Keratinocyte (primary cell): ENCODE results near the gene SLC22A24. TPM values are rescaled to one million over a fixed set of nuclear protein-coding genes. Genes with fewer than 3 reads are reported as not detected.

Source experiments
- DNase-seq: peaks from one replicate; pipeline ENCODE4 v3.0.0-alpha.2; 2011; ENCODE audit warnings: low read depth, missing footprints, low spot score
- FAIRE-seq: peaks from 2 replicates; lab custom pipeline; 2011; peaks lifted over from hg19 to GRCh38; lab: Jason Lieb, UNC
- H2AFZ ChIP-seq: 2 replicates; pipeline ENCODE4 v1.6.0; 2012; ENCODE audit warnings: low read length, control low read depth, inconsistent platforms; ENCODE audit not compliant: control insufficient read depth
- H3K27ac ChIP-seq: 2 replicates; pipeline ENCODE4 v1.5.1; 2011; ENCODE audit warnings: low read length; ENCODE audit not compliant: control insufficient read depth, insufficient read depth
- H3K27me3 ChIP-seq: 3 replicates; pipeline ENCODE4 v1.6.0; 2011; ENCODE audit warnings: low read length; ENCODE audit not compliant: control insufficient read depth, insufficient read depth; ENCODE audit errors: extremely low read depth
- H3K36me3 ChIP-seq, 2 experiments: 2 replicates in 1 of 2; 3 replicates in 1 of 2; pipeline ENCODE4 v1.5.1; 2011; ENCODE audit warnings: low read length in 2 of 2, mild to moderate bottlenecking in 1 of 2; ENCODE audit not compliant: control insufficient read depth in 2 of 2, insufficient read depth in 2 of 2; ENCODE audit errors: extremely low read depth in 1 of 2
- H3K4me1 ChIP-seq: 3 replicates; pipeline ENCODE4 v1.5.1; 2011; ENCODE audit warnings: low read length; ENCODE audit not compliant: control insufficient read depth, insufficient read depth; ENCODE audit errors: extremely low read depth
- H3K4me2 ChIP-seq: 3 replicates; pipeline ENCODE4 v1.6.0; 2011; ENCODE audit warnings: low read depth, low read length; ENCODE audit not compliant: control insufficient read depth, insufficient read depth; ENCODE audit errors: extremely low read depth
- H3K4me3 ChIP-seq, 3 experiments: fragments of 200-600 bp in 1 of 3; sonication (generic) in 1 of 3; 2 replicates in 2 of 3; 3 replicates in 1 of 3; pipeline ENCODE4 v1.5.1; 2011 to 2016; ENCODE audit warnings: low read length in 3 of 3, mild to moderate bottlenecking in 3 of 3, control low read depth in 2 of 3, inconsistent platforms in 1 of 3, low read depth in 1 of 3, mixed read lengths in 1 of 3, mixed run types in 1 of 3, moderate library complexity in 1 of 3; ENCODE audit not compliant: control insufficient read depth in 2 of 3, insufficient read depth in 2 of 3; ENCODE audit errors: extremely low read depth in 1 of 3
- H3K79me2 ChIP-seq: 2 replicates; pipeline ENCODE4 v1.6.0; 2012; ENCODE audit warnings: low read length; ENCODE audit not compliant: control insufficient read depth, insufficient read depth
- H3K9ac ChIP-seq: 3 replicates; pipeline ENCODE4 v1.6.0; 2011; ENCODE audit warnings: low read length; ENCODE audit not compliant: control insufficient read depth, insufficient read depth; ENCODE audit errors: extremely low read depth
- H3K9me1 ChIP-seq: 3 replicates; pipeline ENCODE4 v1.6.0; 2011; ENCODE audit warnings: low read length; ENCODE audit not compliant: control insufficient read depth, insufficient read depth; ENCODE audit errors: extremely low read depth
- H3K9me3 ChIP-seq: 2 replicates; pipeline ENCODE4 v1.5.1; 2012; ENCODE audit warnings: low read depth, low read length; ENCODE audit not compliant: control insufficient read depth
- H4K20me1 ChIP-seq: 3 replicates; pipeline ENCODE4 v1.6.0; 2011; ENCODE audit warnings: low read length; ENCODE audit not compliant: control insufficient read depth, insufficient read depth; ENCODE audit errors: extremely low read depth
- EZH2 ChIP-seq: IDR thresholded peaks from one replicate; pipeline ENCODE4 v1.6.1; 2012; ENCODE audit warnings: inconsistent platforms, mild to moderate bottlenecking, low read length, moderate library complexity
- dilution Hi-C: fragments of 300-500 bp; cut with MboI; formaldehyde crosslinking; loops from one replicate; pipeline ENCODE4 v1.7.0; 2020; ENCODE audit warnings: low sequenced_read_pairs; ENCODE audit not compliant: extremely low pct_ligation_motif_present
- polyA minus RNA-seq, 3 experiments: library from RNA; depleted of rRNA, polyadenylated mRNA; stranded (reverse); fragments of >200 nt; gene quantifications; 1 replicate in 1 of 3; 2 replicates in 1 of 3; 3 replicates in 1 of 3; pipeline ENCODE4 v1.2.3, GENCODE V29; 2011
- polyA plus RNA-seq, 5 experiments: library from polyadenylated mRNA; depleted of rRNA in 3 of 5; stranded (reverse) in 3 of 5; stranded (forward) in 1 of 5; unstranded in 1 of 5; fragments of >200 nt; gene quantifications; 1 replicate in 1 of 5; 2 replicates in 3 of 5; 3 replicates in 1 of 5; pipeline versions ENCODE4 v1.2.1 to v1.2.3, GENCODE V29; 2011 to 2012; ENCODE audit warnings: missing spikeins in 2 of 5, low read depth in 1 of 5, low replicate concordance in 1 of 5
- TF ChIP-seq, protein P1 (sequence below), 3 experiments: IDR thresholded peaks in 1 of 3; conservative IDR thresholded peaks in 1 of 3; optimal IDR thresholded peaks in 1 of 3; 2 replicates in 2 of 3; 3 replicates in 1 of 3; pipeline versions ENCODE3 to v1.5.1; 2011; ENCODE audit warnings: low read length in 3 of 3, mild to moderate bottlenecking in 3 of 3, moderate library complexity in 2 of 3, control low read depth in 1 of 3, inconsistent platforms in 1 of 3; ENCODE audit not compliant: insufficient read depth in 2 of 3; ENCODE audit errors: extremely low read depth in 1 of 3

The SLC22A24 gene
- polyA plus RNA-seq (not detected in 3 replicates), polyA minus RNA-seq (not detected in 3 replicates)
- polyA plus RNA-seq (2011; ENCODE audit: low read depth) = not detected
- polyA plus RNA-seq (2011; cell fraction: cytosol; rRNA removed) = not detected in 2 replicates
- not detected in 2 replicates for polyA plus RNA-seq (2011; cell fraction: nucleus; rRNA removed)
- polyA plus RNA-seq (2012; ENCODE audit: low replicate concordance) = not detected in 2 replicates
- polyA minus RNA-seq (2011; cell fraction: cytosol; rRNA and poly(A)+ RNA removed) = not detected
- not detected in 2 replicates for polyA minus RNA-seq (2011; cell fraction: nucleus; rRNA and poly(A)+ RNA removed)

- no peaks in the 10 kb centered on the region for H3K4me1 ChIP-seq
- H3K4me2 ChIP-seq = no peak within 1 kb of the TSS
- H3K36me3 ChIP-seq = no peaks in the 10 kb centered on the region
- FAIRE-seq = no peak
- no peak within 1 kb of the TSS for H3K9ac ChIP-seq
- no peaks in the 10 kb centered on the region for H4K20me1 ChIP-seq
- H3K9me3 ChIP-seq = no peaks in the 10 kb centered on the region
- H3K9me1 ChIP-seq = no peaks in the 10 kb centered on the region
- no peak for DNase-seq
- H3K27ac ChIP-seq = no peak within 1 kb of the TSS
- dilution Hi-C loops = no loop called here
- H3K79me2 ChIP-seq = no peaks in the 10 kb centered on the region
- H3K27me3 ChIP-seq = no peaks in the 10 kb centered on the region
- H2AFZ ChIP-seq = no peak within 1 kb of the TSS
- H3K4me3 ChIP-seq = no peak within 1 kb of the TSS
- no peak for TF ChIP-seq EZH2
- TF ChIP-seq, protein P1, sequence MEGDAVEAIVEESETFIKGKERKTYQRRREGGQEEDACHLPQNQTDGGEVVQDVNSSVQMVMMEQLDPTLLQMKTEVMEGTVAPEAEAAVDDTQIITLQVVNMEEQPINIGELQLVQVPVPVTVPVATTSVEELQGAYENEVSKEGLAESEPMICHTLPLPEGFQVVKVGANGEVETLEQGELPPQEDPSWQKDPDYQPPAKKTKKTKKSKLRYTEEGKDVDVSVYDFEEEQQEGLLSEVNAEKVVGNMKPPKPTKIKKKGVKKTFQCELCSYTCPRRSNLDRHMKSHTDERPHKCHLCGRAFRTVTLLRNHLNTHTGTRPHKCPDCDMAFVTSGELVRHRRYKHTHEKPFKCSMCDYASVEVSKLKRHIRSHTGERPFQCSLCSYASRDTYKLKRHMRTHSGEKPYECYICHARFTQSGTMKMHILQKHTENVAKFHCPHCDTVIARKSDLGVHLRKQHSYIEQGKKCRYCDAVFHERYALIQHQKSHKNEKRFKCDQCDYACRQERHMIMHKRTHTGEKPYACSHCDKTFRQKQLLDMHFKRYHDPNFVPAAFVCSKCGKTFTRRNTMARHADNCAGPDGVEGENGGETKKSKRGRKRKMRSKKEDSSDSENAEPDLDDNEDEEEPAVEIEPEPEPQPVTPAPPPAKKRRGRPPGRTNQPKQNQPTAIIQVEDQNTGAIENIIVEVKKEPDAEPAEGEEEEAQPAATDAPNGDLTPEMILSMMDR (optimal IDR thresholded peaks at IDR 0.05 in 1 of 3, IDR thresholded peaks at IDR 0.05 in 1 of 3, conservative IDR thresholded peaks at IDR 0.05 in 1 of 3; ENCODE audit: extremely low read depth in 1 of 3, insufficient read depth in 2 of 3, low read length in 3 of 3) = no peak
Observed at GRCh38 chr11:63144121-63144520, at the start of gene SLC22A24. TSS of gene SLC22A24 (minus strand) at chr11:63144221. CDS start at chr11:63143779, 442 bp downstream.

GRCh38 chr11:63180536-63180935, 36.5 kb upstream of the SLC22A24 start:
- no peak overlapping the region for H3K9ac ChIP-seq
- H3K27me3 ChIP-seq = no peaks in the 10 kb centered on the region
- no peak for FAIRE-seq
- H2AFZ ChIP-seq = no peak overlapping the region
- H3K36me3 ChIP-seq = no peaks in the 10 kb centered on the region
- dilution Hi-C loops = no loop called here
- no peaks in the 10 kb centered on the region for H4K20me1 ChIP-seq
- H3K4me1 ChIP-seq = no peaks in the 10 kb centered on the region
- H3K9me3 ChIP-seq = no peaks in the 10 kb centered on the region
- H3K79me2 ChIP-seq = no peaks in the 10 kb centered on the region
- H3K27ac ChIP-seq = no peak overlapping the region
- TF ChIP-seq, protein P1 (optimal IDR thresholded peaks at IDR 0.05 in 1 of 3, IDR thresholded peaks at IDR 0.05 in 1 of 3, conservative IDR thresholded peaks at IDR 0.05 in 1 of 3; ENCODE audit: extremely low read depth in 1 of 3, insufficient read depth in 2 of 3, low read length in 3 of 3) = no peak
- TF ChIP-seq EZH2 = no peak
- no peak for DNase-seq
- no peak overlapping the region for H3K4me2 ChIP-seq
- no peak overlapping the region for H3K4me3 ChIP-seq
- H3K9me1 ChIP-seq = no peaks in the 10 kb centered on the region
